Endometrium (tissue), 2 donors: ENCODE data around the gene PTGFR.

Experiments
- FAIRE-seq: peaks from 2 replicates; lab custom pipeline; 2012; peaks lifted over from hg19 to GRCh38; lab: Jason Lieb, UNC
- donor health status: control.
- donor health status: control.

The PTGFR gene

DNA sequence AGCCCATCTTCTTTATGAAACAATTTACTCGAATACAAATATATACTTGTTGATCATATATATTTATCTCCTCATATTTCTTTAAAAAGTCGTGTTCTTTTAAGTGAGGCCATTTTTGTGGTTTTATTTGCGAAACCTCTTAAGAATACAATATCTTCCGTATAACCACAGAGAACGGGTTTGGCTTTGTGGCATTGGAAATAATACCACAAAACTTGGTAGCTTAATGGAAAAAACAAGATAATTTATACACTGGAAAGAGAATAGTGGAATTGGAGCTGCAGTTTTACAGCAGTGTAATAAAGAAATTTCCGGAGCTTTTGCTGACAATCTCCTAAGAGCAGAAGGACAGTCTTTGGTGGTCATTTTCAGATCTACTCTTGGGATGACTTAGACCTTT lies 29.4 kb downstream of the PTGFR start:
- FAIRE-seq: no peak

DNA sequence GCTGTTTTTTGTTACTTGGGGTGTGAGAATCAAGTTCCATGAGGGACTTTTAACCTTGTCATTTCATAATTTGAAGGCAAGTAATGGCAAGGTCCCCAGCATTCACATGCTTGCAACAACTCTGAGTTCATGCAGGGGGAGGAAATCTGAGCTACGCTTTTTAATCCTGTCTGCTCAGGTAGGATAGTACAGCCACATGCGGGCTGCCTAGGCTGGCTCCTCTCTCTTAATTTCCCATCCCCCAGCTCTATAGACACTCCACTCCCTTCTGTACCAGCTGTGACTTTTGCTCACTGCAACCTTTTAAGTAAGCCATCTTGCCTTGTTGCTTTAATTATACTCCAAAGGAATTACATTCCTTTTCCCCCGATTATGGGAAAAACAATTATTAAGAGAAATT lies 30.1 kb downstream of the PTGFR start:
- FAIRE-seq: no peak

DNA sequence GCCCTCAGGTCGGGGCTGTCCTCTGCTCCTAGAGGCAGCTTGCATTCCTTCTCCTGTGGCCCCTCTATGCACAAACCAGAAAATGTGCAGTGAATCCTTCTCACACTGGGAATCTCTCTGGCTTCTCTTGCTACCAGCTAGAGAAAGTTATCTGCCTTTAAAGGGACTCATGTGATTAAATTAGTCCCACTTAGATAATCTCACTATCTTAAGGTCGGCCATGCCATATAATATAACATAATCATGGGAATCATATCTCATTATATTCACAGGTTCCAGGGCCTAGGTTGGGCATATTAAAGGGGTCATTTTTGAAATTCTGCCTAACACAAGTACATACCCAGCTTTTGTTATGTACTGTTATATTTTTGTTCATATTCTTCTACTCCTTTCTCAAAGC lies 31.4 kb downstream of the PTGFR start:
- FAIRE-seq: no peak

DNA sequence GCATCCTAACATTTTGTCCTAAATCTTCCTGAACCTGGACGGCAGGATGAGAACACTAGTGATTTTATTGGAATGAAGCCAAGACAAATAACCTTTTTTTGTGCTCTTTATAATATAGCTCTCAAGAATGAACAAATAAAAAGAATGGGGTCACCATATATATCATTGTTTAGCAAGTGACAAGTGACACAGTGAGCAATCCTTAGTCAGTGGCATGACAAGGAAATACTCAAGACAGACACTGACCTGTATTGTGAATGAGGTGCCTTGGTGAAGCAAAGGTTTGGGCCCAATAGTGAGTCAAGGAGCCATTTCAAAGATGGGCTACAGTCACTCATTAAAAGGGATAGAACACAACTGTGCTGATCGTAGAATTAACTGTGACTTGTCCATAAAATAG lies 35.7 kb downstream of the PTGFR start:
- no peak for FAIRE-seq

DNA sequence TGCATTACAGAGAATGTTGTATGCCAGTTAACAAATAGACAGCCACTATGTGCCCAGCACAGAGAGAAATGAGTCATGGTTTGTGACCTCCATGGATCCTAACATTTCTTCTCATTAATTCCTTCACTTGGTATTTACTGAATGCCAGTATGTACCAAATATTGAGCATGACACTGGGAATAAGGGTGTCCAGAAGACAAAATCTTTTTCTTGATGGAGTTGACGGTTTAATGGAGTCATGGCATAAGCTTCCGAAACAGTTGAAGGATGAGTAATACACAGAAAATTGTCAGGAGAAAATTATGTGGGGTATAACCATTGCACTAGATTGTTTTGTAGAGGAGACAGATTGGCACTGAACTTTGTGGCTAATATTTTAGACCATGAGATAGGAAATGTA lies 36.9 kb downstream of the PTGFR start:
- FAIRE-seq: no peak

DNA sequence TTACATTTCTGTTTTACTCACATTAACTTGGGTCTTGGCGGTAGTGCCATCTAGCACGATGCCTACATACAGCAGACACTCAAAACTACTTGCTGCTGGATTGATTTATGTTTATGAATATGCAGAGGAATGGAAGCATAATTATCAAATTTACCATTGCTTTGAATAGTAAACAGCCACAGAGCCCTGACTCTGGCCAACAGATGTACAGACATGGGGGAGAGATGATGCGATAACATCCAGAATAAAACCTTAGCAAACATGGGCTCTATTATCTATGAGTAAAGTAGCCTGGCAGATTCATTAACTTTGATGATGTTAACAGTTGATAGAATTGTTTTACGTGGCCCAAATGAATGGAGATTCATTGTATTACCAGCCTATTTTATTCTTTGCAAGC lies 42.8 kb downstream of the PTGFR start:
- FAIRE-seq: no peak

DNA sequence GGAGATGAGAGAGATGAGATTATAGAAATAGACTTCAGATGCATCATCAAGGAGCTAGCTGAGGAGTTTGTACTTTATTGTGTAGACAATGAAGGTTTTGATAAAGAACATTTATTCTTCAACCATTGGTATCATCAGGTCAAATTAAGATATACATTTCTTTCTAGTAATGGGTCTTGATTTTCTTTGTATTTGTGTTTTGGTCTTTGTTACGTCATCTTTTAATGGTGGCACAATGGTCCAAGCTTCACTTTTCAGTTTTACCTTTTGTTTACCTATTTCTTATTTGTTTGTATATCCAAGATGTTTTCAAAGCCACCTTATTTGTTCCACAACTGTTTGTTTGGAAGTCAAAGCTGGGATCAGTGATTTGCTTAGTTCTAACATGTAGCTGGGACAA lies 44.5 kb downstream of the PTGFR start:
- FAIRE-seq: no peak

DNA sequence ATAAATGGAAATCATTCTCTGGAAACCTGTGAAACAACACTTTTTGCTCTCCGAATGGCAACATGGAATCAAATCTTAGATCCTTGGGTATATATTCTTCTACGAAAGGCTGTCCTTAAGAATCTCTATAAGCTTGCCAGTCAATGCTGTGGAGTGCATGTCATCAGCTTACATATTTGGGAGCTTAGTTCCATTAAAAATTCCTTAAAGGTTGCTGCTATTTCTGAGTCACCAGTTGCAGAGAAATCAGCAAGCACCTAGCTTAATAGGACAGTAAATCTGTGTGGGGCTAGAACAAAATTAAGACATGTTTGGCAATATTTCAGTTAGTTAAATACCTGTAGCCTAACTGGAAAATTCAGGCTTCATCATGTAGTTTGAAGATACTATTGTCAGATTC lies 45.7 kb downstream of the PTGFR start:
- FAIRE-seq: no peak

DNA sequence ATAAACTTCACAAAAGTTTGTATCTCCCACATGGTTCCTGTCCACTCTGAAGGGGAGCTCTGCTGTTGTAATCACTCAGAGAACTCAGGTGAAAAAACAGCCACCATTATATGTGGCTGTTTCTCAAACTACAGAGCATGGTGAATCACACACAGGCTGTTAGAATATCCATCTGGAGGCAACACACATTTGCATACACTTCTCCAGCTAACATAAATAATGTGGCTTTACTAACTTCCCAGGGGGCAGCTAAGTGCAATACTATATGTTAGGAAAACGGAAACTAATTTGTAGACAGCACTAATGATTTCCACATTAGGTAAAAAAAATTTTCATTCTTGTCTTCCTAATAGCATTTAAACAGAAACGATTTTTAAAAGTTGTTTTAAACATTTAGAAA lies 49.3 kb downstream of the PTGFR start:
- no peak for FAIRE-seq

DNA sequence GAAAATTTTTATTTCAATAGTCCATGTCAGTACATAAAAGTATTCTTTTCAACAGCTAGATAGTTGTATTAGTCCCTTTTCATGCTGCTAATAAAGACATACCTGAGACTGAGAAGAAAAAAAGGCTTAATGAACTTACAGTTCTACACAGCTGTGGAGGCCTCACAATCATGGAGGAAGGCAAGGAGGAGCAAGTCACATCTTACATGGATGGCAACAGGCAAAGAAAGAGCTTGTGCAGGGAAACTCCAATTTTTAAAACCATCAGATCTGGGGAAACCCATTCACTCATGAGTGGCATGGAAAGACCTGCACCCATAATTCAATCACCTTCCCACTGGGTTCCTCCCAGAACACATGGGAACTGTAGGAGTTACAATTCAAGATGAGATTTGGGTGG lies 50.7 kb downstream of the PTGFR start:
- FAIRE-seq: no peak

DNA sequence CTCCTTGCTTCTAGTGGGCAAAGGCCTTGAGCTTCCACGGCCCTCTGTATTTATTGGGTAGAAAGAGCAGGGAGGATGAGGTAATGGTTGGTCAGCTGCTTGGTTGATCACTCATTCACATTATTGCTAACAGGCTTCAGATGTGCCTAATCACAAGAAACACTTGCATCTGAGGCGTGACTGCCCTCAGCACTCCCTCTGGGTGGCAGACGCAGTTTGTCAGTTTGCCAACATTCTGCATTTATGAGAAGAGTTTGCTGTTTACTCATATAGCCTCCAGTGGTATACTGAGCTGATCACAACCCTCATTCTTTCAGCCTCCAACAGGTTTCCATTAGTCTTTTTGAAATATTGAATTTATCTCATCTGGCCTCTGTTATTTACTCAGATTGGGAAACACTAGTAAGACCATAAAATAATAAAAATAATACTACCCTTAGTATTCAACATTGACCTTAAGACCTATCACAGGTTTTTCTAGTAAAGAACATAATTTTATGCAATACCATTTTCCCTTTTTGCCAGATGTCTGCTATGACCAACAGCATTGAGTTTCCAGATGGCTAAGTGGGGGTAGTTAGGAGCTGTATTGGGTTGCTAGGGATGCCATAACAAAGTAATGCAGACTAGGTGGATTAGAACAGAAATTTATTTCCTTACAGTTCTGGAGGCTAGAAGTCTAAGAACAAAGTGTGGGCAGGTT lies 53.3 kb downstream of the PTGFR start:
- no peak for FAIRE-seq

DNA sequence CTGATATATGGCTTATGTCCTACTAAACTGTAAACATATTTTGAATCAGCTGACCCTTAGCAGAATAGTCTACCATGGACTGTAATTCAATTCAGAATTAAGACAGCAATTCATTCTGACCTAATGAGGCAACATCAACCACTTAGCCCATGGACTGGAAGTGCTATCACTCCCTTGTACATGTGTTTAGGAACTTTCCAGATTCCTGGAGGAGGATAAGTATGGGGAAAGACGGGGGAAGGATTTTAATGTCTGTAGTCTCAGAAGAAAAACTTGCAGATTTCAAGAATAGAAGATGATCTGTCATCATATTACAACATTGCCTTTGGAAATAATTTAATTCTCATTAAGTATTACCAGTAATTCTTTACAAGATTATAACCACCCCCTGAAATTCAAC lies 56.3 kb downstream of the PTGFR start:
- FAIRE-seq: no peak

DNA sequence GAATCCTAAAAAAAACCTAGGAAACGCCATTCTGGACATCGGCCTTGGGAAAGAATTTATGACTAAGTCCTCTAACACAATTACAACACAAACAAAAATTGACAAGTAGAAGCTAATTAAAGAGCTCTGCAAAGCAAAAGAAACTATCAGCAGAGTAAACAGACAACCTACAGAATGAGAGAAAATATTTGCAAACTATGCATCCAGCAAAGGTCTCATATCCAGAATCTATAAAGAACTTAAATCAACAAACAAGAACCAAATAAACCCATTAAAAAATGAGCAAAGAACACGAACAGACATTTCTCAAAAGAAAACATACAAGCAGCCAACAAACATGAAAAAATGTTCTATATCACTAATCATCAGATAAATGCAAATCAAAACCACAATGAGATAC lies 58.6 kb downstream of the PTGFR start:
- FAIRE-seq: no peak

DNA sequence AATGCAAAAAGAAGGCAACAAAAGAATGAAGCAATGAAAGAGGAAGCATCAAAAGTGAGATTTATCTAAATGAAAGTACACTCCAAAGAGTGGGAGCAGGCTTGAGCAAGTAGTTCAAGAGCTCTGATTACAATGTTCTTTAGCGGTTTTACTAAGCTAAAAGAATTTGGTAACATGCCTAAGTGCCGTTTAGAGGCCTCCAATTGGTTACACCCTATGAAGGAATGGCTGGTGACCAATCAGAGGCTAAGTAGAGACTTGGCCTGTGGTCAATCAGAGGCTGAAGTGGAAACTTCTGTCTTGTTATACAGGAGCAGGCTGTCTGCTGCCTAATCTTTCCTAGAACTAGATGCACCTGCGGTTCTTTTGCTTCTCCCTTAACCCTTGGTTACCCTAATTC lies 59.1 kb downstream of the PTGFR start:
- no peak for FAIRE-seq

DNA sequence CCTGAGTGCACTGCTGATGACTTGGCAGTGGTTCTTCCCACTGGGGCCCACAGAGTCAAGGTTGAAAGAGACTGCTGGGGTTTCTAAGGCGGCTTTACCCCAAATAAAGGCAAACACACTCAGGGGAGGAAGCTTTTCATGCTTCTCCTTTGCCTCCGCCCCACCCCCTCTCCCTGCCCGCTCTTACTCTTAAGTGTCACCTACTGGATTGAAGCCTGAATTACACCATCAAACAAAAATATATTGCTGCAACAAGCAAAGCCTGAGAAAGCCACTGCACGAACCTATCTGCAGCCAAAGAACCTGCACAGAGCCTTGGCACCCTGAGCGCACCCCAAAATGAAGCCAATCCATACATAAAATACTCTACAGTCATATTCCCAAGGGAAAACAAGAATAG lies 63.1 kb downstream of the PTGFR start:
- no peak for FAIRE-seq

DNA sequence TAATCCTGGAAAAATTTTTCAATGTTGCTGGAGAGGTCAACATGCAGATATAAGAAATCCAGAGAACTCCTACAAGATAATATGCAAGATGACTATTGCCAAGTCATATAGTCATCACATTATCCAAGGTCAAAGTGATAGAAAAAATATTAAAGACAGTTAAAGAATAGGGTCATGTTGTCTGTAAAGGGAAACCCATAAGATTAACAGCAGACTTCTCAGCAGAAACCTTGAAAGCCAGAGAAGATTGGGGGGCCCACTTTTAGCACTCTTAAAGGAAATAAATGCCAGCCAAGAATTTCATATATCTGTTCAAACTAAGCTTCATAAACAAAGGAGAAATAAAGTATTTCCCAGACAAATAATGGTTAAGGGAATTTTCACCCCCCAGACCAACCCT lies 64.1 kb downstream of the PTGFR start:
- no peak for FAIRE-seq

DNA sequence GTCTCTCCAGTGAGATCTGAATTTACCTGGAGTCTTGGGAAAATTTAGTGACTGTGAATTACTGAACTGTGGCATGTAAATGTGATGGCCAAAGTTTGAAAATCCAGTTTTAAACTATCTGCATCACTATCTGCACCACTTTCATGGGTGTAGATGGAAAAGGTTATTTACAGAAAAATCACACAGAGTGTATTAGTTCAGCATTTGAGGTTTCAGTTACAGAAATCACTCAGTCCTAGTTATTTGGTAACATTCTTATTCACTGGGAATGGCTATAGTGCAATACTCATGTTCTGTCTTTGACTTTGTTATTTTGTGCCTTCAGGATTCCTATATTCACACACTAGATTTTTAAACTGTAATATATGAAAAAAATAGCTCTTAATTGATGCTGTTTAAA lies 68.9 kb downstream of the PTGFR start:
- FAIRE-seq: no peak

DNA sequence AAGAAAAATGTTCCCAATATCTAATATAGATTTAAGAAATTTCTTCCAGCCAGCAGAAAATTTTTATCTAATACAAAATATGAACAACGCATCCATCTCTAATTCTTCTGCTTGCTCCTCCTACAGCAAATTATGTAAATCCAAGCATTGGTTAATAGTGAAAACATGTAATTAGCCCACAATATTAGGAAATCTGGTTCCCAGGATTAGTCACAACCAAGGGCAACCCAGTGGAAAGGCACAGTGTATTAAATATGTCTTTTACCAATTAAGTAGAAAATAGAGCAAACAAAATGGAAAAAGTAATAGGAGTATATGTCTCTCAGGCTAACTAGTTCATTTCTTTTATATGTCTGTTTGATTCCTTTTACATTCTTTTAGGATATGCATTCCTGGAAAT lies 70.0 kb downstream of the PTGFR start:
- FAIRE-seq: no peak

DNA sequence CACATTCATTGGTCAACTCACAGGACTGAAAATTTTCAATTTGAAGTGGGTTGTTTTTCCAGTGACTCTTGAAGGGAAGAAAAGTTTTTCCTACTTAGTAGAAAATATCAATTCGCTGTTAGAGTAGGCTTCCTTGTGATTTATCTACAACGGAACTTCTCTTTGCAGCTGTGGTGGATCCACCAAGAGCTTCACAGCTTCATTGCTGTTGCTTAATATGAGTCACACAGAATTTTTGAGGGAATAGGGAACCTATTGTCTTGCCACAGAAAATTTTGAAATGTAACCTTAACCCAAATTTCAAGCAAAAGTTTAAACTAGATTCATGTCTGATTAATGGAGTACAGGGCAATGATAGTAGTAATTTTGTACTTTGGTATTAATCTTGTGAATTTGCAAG lies 71.1 kb downstream of the PTGFR start:
- FAIRE-seq: no peak

DNA sequence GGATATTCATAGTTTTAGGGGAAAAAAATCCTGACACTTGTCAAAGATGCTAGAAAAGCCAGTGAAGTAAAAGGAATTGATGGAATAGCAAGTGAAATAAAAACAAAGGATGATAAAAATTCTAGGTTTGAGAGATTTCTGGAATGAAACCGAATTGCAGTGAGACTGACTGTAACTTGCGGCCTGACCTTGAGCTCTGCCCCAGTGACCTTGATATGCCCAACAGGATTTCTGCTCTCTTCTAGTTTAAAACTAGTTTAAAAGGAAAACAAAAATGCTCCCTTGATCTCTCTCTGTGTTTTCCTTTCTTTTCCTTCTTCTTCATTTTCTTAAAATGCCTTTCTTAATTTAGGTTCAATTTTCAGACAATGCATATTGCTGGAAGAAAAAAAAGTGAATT lies 74.6 kb downstream of the PTGFR start:
- FAIRE-seq: no peak

DNA sequence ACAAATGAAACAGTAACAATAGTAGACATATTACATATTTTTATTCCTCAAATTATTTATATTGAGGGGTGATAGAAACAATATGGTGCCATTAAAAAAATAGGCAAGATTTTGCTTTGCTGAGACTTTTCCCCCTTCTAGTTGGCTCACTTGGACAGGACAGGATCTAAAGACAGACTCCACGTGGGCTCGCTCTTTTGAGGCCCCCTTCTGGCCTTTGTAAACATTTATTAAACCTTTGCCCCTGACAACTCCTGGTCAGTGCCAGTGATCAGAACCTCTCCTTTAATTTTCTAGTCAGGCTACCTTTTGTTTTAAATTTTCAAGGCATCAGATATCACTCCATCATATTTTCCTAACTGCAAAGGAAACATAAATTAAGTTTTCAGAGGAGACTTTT lies 79.8 kb downstream of the PTGFR start:
- FAIRE-seq: no peak

DNA sequence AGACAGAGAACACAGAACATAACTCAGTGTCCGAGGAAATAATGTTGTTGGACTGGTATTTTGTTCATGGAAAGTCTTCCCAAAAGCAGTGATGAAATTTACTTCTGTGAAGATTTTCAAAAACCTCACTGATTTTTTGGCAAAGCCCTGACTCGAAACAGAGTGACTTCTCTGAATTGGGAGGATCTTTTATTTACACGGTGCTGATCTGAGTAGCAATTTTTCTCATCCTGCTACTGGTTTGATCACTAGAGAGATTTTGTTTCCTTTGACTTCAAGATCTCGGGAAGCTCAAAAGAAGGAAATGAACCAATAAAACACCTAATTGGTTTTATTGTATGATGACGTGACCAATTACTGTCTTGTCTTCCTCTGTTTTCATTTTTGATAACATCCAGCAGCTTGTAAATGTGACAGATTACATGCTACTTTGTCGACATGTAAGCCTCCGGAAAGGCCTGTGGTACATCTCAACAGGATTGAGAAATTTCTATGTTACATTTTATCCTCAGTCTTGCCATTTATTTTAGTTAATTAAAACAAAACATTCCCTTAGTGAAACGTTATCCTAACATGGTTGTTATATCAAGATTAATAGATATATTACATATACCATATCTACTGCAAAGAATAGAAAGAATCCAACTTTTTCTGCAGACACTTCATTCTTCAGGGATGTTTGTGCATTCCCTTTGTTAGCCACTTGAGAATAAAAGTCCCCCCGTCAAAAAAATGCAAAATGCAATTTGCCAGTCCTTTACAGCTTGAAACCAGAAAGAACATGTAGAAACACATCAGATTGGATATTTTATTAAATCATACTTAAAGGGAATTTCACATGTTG lies 86.7 kb downstream of the PTGFR start:
- no peak for FAIRE-seq

DNA sequence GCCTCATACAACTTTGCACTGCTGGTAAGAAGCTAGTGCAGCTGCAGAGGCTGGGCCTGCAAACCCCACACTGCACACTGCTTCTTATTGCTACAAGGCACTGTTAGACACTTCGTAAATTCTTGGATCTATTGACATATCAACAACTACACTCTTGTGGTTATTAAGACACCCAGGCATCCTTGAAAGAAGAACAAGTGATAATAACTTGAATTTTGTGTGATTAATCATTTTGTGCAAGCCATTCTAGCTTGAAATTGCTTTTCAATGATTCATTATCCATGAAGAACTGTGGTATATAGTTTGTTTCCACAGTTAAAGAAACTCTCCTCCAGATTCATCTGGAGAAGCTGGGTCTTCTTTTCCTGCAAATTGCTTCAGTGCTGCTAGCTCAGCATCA lies 95.8 kb downstream of the PTGFR start:
- no peak for FAIRE-seq

DNA sequence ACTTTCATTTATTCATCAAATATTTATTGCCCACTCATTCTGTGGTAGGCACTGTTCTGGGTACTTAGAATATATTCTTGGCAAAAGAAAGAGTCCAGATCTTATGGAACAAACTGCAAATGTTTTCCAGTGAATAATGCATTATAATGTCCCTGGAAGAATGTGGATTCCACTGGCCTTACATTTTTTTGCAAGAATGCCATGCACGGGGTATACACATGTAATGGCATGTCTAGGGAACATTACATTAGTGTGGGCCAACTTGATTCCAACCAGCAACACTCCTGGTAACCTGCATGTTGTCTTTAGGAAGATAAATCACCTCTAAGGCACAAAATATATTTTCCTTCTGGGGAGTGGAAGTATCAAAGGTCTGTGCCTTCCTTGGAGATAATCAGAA lies 96.4 kb downstream of the PTGFR start:
- no peak for FAIRE-seq
